Erythroblast (primary cell): Measurements from ENCODE around the gene FAM163B.

Source experiments
- GATA1 ChIP-seq: IDR thresholded peaks from 2 replicates; pipeline ENCODE4 v1.6.1; 2011; ENCODE audit warnings: low read depth, mild to moderate bottlenecking, control low read depth, low read length, moderate library complexity
- POLR2A ChIP-seq: IDR thresholded peaks from 2 replicates; pipeline ENCODE4 v1.6.1; 2011; ENCODE audit warnings: mild to moderate bottlenecking, low read length

- TF ChIP-seq POLR2A (no peak), GATA1 (no peak)
These were observed 48.0 kb upstream of the FAM163B start for GRCh38 chr9:133657120-133657661.
